ENCODE measurements around the gene GNAL. TPM values are rescaled to one million over a fixed set of nuclear protein-coding genes. Genes with fewer than 3 reads are reported as not detected.
"Not testable (repeated sequence)": the region's sequence is repeated elsewhere in the genome, so short reads cannot be mapped to it uniquely, and the experiment has no call there.

Gene GNAL
- total RNA-seq, 2 experiments from 2014 or later, result 0.11 to 0.19 TPM

DNA sequence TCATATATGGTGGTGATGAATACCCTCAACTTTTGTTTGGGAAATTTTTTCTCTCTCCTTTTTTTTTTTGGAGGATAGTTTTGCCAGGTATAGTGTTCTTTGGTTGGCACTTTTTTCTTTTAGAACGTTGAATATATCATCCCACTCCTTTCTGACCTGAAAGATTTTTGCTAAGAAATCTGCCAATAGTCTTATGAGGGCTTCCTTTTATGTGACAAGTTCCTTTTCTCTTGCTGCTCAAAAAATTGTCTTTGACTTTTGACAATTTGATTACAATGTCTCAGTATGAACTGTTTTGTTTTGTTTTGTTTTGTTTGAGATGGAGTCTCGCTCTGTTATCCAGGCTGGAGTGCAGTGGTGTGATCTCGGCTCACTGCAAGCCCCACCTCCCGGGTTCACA, 21.5 kb downstream of the GNAL start:
- H3K27ac ChIP-seq (ENCODE audit: low read depth in 1 of 2, low read length in 2 of 2), result no peak overlapping the region
- no peak overlapping the region for H3K27ac Mint-ChIP-seq
- TF ChIP-seq, protein P1, sequence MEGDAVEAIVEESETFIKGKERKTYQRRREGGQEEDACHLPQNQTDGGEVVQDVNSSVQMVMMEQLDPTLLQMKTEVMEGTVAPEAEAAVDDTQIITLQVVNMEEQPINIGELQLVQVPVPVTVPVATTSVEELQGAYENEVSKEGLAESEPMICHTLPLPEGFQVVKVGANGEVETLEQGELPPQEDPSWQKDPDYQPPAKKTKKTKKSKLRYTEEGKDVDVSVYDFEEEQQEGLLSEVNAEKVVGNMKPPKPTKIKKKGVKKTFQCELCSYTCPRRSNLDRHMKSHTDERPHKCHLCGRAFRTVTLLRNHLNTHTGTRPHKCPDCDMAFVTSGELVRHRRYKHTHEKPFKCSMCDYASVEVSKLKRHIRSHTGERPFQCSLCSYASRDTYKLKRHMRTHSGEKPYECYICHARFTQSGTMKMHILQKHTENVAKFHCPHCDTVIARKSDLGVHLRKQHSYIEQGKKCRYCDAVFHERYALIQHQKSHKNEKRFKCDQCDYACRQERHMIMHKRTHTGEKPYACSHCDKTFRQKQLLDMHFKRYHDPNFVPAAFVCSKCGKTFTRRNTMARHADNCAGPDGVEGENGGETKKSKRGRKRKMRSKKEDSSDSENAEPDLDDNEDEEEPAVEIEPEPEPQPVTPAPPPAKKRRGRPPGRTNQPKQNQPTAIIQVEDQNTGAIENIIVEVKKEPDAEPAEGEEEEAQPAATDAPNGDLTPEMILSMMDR (IDR thresholded peaks at IDR 0.05), result no peak
- H3K27me3 ChIP-seq (ENCODE audit: control insufficient read depth in 1 of 2, insufficient read depth in 2 of 2, low read length in 2 of 2), result peaks cover 6 to 7% of the 10 kb centered on the region in 2 experiments
- H3K9me3 Mint-ChIP-seq, result no peaks in the 10 kb centered on the region
- no peaks in the 10 kb centered on the region for H3K36me3 ChIP-seq (ENCODE audit: insufficient read depth, low read length)
- no peak for ATAC-seq (ENCODE audit: poor library complexity)
- H3K4me3 ChIP-seq (ENCODE audit: low read length), result no peak overlapping the region
- peaks cover 47% of the 10 kb centered on the region for H3K27me3 Mint-ChIP-seq
- no peak overlapping the region for H3K4me3 Mint-ChIP-seq
- no peak for DNase-seq
- H3K36me3 Mint-ChIP-seq (ENCODE audit: low read depth), result no peaks in the 10 kb centered on the region
- POLR2A ChIA-PET, result no interaction called here
- CTCF ChIA-PET, result no interaction called here
- no peaks in the 10 kb centered on the region for H3K4me1 Mint-ChIP-seq (ENCODE audit: low read depth)
- H3K4me1 ChIP-seq (ENCODE audit: insufficient read depth, low read length), result no peaks in the 10 kb centered on the region
- peaks cover 0 to 4% of the 10 kb centered on the region in 2 experiments for H3K9me3 ChIP-seq (ENCODE audit: control insufficient read depth in 1 of 2, insufficient read depth in 1 of 2, low read length in 2 of 2)
- intact Hi-C loops (cut with DNase I, micrococcal nuclease), result no loop called here

DNA sequence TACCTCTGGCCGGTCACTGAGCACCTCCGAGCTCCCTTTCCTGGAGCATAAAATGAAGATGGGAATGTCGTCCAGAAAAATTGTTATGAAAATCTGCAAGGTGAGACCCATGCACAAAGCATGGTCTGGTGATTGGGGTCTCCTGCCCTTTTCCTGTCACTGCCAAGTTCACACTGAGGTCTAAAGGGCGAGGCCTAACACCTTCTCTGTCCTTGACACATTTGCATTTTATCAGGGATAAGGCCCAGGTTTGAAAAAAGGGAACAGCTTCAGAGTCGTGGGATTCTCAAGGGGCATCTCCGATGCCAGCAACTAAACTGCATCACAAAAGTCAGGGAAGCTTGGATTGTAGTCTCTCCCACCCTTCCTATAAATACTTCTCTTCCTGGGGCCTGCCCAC, 24.7 kb downstream of the GNAL start:
- H3K27me3 ChIP-seq (ENCODE audit: control insufficient read depth in 1 of 2, insufficient read depth in 2 of 2, low read length in 2 of 2), result peaks cover 6 to 7% of the 10 kb centered on the region in 2 experiments
- H3K36me3 Mint-ChIP-seq (ENCODE audit: low read depth), result no peaks in the 10 kb centered on the region
- DNase-seq (no peak), ATAC-seq (ENCODE audit: poor library complexity) (no peak)
- H3K4me1 ChIP-seq (ENCODE audit: insufficient read depth, low read length), result no peaks in the 10 kb centered on the region
- ChIA-PET POLR2A (no interaction called here), CTCF (no interaction called here)
- no peak overlapping the region for H3K4me3 Mint-ChIP-seq
- H3K27me3 Mint-ChIP-seq, result peaks cover 45% of the 10 kb centered on the region
- H3K4me1 Mint-ChIP-seq (ENCODE audit: low read depth), result no peaks in the 10 kb centered on the region
- H3K9me3 Mint-ChIP-seq, result no peaks in the 10 kb centered on the region
- H3K4me3 ChIP-seq (ENCODE audit: low read length), result no peak overlapping the region
- TF ChIP-seq, protein P1 (IDR thresholded peaks at IDR 0.05), result no peak
- no peak overlapping the region for H3K27ac ChIP-seq (ENCODE audit: low read depth in 1 of 2, low read length in 2 of 2)
- intact Hi-C loops (cut with DNase I, micrococcal nuclease), result no loop called here
- no peaks in the 10 kb centered on the region for H3K36me3 ChIP-seq (ENCODE audit: insufficient read depth, low read length)
- peaks cover 0 to 9% of the 10 kb centered on the region in 2 experiments for H3K9me3 ChIP-seq (ENCODE audit: control insufficient read depth in 1 of 2, insufficient read depth in 1 of 2, low read length in 2 of 2)
- no peak overlapping the region for H3K27ac Mint-ChIP-seq

DNA sequence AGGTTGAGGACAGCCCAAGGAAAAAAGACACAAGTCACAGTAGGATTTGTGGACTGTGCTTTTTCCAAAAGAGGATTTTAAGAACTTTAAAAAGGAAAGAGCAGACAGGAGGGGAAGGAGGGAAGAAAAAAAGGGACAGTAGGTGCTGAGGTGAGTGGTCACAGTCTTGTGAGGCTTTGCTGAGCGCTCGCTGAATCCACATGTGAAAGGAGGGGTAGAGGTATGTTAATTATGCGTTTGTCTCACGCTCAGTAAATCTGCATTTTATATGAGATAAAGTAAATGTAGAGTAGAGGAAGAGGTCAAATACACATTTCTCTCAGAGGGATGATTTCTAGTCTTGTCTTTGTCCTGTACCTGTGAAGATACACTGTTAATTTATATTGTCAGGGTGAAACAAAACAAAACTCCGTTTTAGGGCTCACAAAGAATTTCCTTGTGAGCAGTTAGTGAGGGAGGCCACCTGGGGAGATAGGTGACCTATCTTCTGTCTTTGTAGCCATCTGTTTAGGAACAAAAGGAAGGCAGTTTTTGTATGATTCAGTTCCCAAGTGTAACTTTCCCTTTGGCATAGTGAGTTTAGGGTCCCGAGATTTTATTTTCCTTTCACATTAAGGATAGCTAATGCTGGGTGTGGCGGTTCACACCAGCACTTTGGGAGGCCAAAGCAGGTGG, 25.3 kb downstream of the GNAL start:
- Mint-ChIP-seq H3K36me3 (ENCODE audit: low read depth) (no peaks in the 10 kb centered on the region), H3K27me3 (peaks cover 45% of the 10 kb centered on the region), H3K4me3 (no peak overlapping the region), H3K4me1 (ENCODE audit: low read depth) (no peaks in the 10 kb centered on the region), H3K27ac (no peak overlapping the region), H3K9me3 (no peaks in the 10 kb centered on the region)
- ATAC-seq (ENCODE audit: poor library complexity), result no peak
- Histone ChIP-seq H3K27me3 (ENCODE audit: control insufficient read depth in 1 of 2, insufficient read depth in 2 of 2, low read length in 2 of 2) (peaks cover 6 to 7% of the 10 kb centered on the region in 2 experiments), H3K9me3 (ENCODE audit: control insufficient read depth in 1 of 2, insufficient read depth in 1 of 2, low read length in 2 of 2) (peaks cover 0 to 9% of the 10 kb centered on the region in 2 experiments), H3K4me1 (ENCODE audit: insufficient read depth, low read length) (no peaks in the 10 kb centered on the region), H3K4me3 (ENCODE audit: low read length) (no peak overlapping the region), H3K27ac (ENCODE audit: low read depth in 1 of 2, low read length in 2 of 2) (no peak overlapping the region), H3K36me3 (ENCODE audit: insufficient read depth, low read length) (no peaks in the 10 kb centered on the region)
- ChIA-PET CTCF (no interaction called here), POLR2A (no interaction called here)
- intact Hi-C loops (cut with DNase I, micrococcal nuclease), result no loop called here
- TF ChIP-seq, protein P1 (IDR thresholded peaks at IDR 0.05), result no peak
- no peak for DNase-seq

DNA sequence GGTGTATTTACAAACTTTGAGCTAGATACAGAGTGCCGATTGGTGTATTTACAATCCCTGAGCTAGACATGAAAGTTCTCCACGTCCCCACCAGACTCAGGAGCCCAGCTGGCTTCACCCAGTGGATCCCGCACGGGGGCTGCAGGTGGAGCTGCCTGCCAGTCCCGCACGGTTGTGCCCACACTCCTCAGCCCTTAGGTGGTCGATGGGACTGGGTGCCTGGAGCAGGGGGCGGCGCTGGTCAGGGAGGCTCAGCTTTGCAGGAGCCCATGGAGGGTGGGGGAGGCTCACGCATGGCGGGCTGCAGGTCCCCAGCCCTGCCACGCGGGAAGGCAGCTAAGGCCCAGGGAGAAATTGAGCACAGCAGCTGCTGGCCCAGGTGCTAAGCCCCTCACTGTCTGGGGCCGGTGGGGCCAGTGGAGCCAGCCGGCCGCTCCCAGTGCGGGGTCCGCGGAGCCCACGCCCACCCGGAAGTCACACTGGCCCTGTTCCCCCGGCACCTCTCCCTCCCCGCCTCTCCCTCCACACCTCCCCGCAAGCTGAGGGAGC, 27.8 kb downstream of the GNAL start:
- CTCF ChIA-PET, result not testable (repeated sequence)

More for the DNA sequence above, 27.8 kb downstream of the GNAL start:
- H3K27ac ChIP-seq (ENCODE audit: low read depth in 1 of 2, low read length in 2 of 2); H3K4me3 Mint-ChIP-seq; H3K4me1 ChIP-seq (ENCODE audit: insufficient read depth, low read length); H3K36me3 Mint-ChIP-seq (ENCODE audit: low read depth); H3K4me3 ChIP-seq (ENCODE audit: low read length); POLR2A ChIA-PET; H3K27me3 ChIP-seq (ENCODE audit: control insufficient read depth in 1 of 2, insufficient read depth in 2 of 2, low read length in 2 of 2); H3K9me3 ChIP-seq (ENCODE audit: control insufficient read depth in 1 of 2, insufficient read depth in 1 of 2, low read length in 2 of 2); H3K9me3 Mint-ChIP-seq; intact Hi-C loops (cut with DNase I, micrococcal nuclease); H3K4me1 Mint-ChIP-seq (ENCODE audit: low read depth); H3K36me3 ChIP-seq (ENCODE audit: insufficient read depth, low read length); ATAC-seq (ENCODE audit: poor library complexity); DNase-seq; H3K27ac Mint-ChIP-seq: not testable (repeated sequence)
- H3K27me3 Mint-ChIP-seq, result peaks cover 32% of the 10 kb centered on the region
